Fibroblast of skin of right biceps (primary cell): ENCODE data around the gene SP7.
"Not testable (repeated sequence)": the region's sequence is repeated elsewhere in the genome, so short reads cannot be mapped to it uniquely, and the experiment has no call there.

Source experiments
- DNase-seq: peaks from one replicate; pipeline ENCODE4 v3.0.0-alpha.2; 2013

SP7 gene

GRCh38 chr12:53336181-53336681, at the start of gene SP7:
Gene SP7, minus strand, starts transcription at chr12:53336354. Its CDS starts 708 bp downstream, at chr12:53335646.
- peak; percentile 49 for DNase-seq

- DNase-seq = no peak
Observed at GRCh38 chr12:53383258-53383657, 47.1 kb upstream of the SP7 start.

DNA sequence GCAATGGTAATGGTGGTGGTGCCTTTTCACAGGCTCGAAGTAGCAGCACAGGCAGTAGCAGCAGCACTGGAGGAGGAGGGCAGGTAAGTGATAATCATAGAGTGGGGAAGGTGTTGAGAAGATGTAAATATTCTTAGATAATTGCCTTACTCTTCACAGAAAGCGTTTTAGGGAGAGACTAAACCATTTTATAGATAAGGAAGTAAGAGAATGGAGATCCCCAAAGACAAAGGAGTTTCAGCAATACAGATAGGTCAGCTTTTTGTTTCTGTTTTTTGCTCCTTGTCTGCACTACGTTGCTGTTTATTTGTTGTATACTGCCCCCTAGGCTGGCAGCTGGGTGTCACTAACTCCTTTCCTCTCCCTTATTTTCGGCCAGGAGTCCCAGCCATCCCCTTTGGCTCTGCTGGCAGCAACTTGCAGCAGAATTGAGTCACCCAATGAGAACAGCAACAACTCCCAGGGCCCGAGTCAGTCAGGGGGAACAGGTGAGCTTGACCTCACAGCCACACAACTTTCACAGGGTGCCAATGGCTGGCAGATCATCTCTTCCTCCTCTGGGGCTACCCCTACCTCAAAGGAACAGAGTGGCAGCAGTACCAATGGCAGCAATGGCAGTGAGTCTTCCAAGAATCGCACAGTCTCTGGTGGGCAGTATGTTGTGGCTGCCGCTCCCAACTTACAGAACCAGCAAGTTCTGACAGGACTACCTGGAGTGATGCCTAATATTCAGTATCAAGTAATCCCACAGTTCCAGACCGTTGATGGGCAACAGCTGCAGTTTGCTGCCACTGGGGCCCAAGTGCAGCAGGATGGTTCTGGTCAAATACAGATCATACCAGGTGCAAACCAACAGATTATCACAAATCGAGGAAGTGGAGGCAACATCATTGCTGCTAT, 45.8 kb upstream of the SP7 start:
- DNase-seq = peak; percentile 44

- DNase-seq = peak; percentile 41
Observed at GRCh38 chr12:53380794-53381730, 44.9 kb upstream of the SP7 start.

DNA sequence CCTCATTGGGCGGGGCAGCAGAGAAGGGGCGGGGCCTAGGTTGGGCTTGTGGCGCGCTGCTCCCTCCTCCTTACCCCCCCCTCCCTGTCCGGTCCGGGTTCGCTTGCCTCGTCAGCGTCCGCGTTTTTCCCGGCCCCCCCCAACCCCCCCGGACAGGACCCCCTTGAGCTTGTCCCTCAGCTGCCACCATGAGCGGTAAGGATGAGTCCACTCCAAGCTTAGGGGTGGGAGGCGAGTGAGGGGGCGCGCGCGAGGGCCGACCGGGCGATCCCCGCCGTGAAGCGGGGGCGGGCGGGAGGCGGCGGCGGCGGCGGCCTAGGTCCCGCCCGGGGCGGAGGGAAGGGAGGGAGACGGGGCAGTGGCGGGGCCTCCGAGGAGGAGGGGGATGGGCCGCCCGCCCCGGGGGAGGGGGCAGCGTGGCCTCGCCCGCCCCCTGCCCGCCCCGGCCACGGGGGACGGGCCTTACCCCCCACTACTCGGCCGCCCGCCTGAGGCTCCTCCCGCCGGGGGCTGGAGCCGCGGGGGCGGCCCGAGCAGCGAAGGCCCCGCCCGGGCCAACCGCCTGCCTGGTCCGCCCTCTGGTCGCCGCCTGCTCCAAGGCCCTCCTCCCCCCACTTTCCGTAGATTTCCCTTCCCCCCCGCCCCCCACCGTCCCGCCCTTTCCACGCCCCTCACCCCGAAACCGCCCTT, 44.1 kb upstream of the SP7 start, which contains the start of gene SP1:
Gene SP1 (plus strand): TSS at position 73 of the 690 bp plus-strand sequence. CDS start 116 bp downstream, at position 189.
- DNase-seq = peak; percentile 97

GRCh38 chr12:53379389-53380103, 43.4 kb upstream of the SP7 start:
- DNase-seq = peak; percentile 100

DNA sequence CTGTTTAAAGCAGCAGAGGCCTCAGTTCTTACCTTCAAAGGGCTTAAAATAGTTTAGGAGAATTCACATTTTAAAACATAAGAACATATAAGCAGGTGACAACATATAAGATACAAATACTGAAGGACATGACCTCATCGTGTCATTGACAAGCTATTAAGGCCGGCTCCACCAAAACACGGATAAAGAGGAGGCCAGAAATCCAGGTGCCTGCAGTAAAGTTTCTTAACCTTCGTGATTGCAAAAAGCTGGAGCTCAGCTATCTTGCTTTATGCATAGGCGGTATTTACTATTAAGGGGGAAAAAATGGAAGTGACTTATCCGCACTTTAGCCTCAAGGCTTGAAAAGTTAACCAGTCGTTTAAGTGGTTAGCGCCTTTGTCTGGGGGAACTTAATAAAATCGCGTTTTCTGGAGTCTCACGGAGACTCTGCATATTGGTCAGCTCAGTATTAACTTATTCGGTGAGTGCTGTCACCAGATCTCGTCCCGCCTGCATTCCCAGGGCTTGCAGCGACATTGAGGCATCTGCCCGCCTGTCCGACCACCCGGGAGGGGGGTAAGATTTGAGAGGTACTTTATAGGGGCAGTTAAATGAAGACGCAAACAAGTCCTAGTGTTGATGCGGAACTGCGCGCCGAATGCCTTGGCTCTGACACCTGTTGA, 42.7 kb upstream of the SP7 start:
- DNase-seq = no peak

GRCh38 chr12:53378222-53378621, 42.1 kb upstream of the SP7 start:
- no peak for DNase-seq

GRCh38 chr12:53376747-53377146, 40.6 kb upstream of the SP7 start:
- DNase-seq = no peak

DNA sequence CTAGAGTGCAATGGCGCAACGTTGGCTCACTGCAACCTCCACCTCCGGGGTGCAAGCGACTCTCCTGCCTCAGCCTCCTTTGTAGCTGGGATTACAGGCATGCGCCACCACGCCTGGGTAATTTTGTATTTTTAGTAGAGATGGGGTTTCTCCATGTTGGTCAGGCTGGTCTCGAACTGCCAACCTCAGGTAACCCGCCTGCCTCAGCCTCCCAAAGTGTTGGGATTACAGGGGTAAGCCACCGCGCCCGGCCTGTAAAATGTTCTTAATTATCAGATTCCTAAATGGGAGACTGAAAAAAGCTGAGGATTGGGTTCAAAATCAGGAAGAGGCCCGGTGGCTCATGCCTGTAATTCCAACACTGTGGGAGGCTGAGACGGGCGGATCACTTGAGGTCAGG, 38.1 kb upstream of the SP7 start:
- not testable (repeated sequence) for DNase-seq

GRCh38 chr12:53373554-53374133, 37.5 kb upstream of the SP7 start:
- DNase-seq = not testable (repeated sequence)

- no peak for DNase-seq
Observed at GRCh38 chr12:53365245-53365904, 29.2 kb upstream of the SP7 start.

DNA sequence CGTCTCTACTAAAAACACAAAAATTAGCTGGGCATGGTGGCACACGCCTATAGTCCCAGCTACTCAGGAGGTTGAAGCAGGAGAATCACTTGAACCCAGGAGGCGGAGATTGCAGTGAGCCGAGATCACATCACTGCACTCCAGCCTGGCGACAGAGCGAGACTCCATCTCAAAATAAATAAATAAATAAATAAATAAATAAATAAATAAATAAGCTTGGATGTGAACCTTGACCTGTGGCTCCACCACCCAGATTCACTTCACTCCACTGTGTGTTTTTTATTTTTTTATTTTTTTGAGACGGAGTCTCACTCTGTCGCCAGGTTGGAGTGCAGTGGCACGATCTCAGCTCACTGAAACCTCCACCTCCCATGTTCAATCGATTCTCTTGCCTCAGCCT, 25.5 kb upstream of the SP7 start:
- not testable (repeated sequence) for DNase-seq

GRCh38 chr12:53358836-53359419, 22.8 kb upstream of the SP7 start:
- DNase-seq = no peak

DNA sequence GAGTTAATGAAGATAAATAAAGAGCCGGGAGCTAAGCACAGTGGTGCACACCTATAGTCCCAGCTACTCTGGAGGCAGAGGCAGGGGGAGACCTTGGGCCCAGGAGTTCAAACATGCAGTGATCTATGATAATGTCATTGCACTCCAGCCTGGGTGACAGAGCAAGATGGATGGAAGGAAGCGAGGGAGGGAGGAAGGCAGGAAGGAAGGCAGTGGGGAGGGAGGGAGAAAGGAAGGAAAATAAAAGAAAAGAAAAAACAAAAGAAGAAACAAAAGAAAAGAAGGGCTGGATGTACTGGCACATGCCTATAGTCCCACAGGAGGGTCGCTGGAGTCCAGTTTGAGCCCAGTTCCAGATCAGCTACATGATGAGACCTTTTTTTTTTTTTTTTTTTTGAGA, 19.0 kb upstream of the SP7 start:
- no peak for DNase-seq

DNA sequence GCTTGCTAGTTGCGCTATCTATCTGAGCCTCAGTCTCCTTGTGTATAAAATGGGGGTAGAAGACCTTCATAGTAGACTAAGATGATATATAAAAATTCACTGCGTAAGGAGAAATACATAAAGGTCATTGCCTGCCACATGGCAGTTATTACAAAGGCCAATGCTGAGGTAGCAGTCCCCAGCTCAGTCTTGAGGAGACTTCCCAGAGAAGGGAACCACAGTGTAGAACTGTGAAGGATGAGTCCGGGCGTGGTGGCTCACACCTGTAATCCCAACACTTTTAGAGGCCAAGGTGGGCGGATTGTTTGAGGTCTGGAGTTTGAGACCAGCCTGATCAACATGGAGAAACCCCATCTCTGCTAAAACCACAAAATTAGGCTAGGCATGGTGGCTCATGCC, 17.1 kb upstream of the SP7 start:
- no peak for DNase-seq

DNA sequence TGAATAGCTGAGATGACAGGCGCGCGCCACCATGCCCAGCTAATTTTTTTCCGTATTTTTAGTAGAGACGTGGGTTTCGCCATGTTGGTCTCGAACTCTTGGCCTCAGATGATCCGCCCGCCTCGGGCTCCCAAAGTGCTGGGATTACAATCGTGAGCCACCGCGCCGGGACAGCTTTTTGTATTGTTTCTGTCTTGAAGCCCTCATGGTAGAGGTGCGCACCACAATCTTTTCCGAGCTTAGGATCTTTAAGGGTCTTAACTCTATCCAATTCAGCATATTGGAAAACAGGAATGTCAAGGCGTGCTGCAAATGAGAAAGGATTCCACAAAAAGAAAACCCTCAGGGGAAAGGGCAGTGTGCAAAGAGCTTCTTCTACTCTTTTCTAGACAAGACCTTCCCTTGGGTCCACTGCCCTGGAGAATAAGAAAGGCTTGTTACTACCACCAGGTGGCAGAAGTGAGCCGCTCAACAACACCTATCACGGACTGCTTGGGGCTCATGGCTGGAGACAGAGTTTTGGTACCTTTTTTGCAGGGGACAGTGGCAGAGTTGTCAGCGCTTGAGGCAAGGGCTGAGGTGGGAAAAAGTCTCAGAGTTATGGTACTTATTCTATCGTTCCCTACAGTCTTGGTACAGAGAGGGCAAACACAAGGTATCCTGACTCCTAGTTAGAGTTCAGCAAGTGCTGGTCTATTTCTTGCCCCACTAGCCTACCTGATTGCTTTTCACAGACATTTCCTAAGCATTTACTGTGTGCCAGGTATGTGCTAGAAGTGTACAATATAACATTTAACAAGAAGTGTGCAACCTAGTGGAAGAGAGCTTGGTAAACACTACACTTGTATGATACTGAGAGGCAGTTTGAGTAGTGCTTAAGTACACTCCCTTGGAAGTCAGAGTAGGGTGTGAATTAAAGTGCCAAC, 16.4 kb upstream of the SP7 start:
- DNase-seq = peak; percentile 82

GRCh38 chr12:53347905-53348304, 11.8 kb upstream of the SP7 start:
- DNase-seq = no peak

DNA sequence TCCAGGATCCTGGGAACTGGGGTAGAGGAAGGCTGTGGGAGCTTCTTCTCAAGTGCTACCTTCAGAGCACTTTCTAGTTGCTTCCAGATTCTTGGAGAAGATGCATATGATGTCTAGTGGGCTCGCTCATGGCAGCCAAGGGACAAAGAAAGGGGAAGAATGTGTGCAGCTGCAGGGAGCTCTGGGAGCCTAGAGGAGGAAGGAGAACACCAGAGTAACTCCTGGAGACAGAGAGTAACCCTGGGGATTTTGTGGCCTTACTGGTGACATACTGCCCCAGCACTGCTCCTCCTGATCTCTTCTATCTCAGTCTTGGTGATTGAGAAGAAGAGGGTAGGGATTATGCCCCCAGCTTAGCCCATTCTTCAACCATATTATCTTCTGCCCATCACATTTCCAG, 10.3 kb upstream of the SP7 start:
- no peak for DNase-seq
